Measurements from ENCODE around the gene ARIH2.

The ARIH2 gene

GRCh38 chr3:48929358-48930035 is 10.9 kb downstream of the ARIH2 start:
- DNase-seq (ENCODE audit: low read depth) = no peak

GRCh38 chr3:48930590-48930989 is 11.9 kb downstream of the ARIH2 start:
- no peak for DNase-seq (ENCODE audit: low read depth)

- no peak for DNase-seq (ENCODE audit: low read depth)
These were observed 13.4 kb downstream of the ARIH2 start for GRCh38 chr3:48931944-48932580.

- DNase-seq (ENCODE audit: low read depth) = no peak
These were observed 15.8 kb downstream of the ARIH2 start for GRCh38 chr3:48934333-48934991.

- no peak for DNase-seq (ENCODE audit: low read depth)
These were observed 16.9 kb downstream of the ARIH2 start for GRCh38 chr3:48935530-48935929.

- DNase-seq (ENCODE audit: low read depth) = no peak
These were observed 19.5 kb downstream of the ARIH2 start for GRCh38 chr3:48938156-48938555.

- no peak for DNase-seq (ENCODE audit: low read depth)
These were observed 20.0 kb downstream of the ARIH2 start for GRCh38 chr3:48938689-48939088.

- no peak for DNase-seq (ENCODE audit: low read depth)
These were observed 26.8 kb downstream of the ARIH2 start for GRCh38 chr3:48945432-48945831.

GRCh38 chr3:48945891-48946549 is 27.4 kb downstream of the ARIH2 start:
- no peak for DNase-seq (ENCODE audit: low read depth)

GRCh38 chr3:48949376-48949717 is 30.7 kb downstream of the ARIH2 start:
- no peak for DNase-seq (ENCODE audit: low read depth)

- no peak for DNase-seq (ENCODE audit: low read depth)
These were observed 31.4 kb downstream of the ARIH2 start for GRCh38 chr3:48950051-48950450.

GRCh38 chr3:48951764-48952163 is 33.1 kb downstream of the ARIH2 start:
- no peak for DNase-seq (ENCODE audit: low read depth)

GRCh38 chr3:48952510-48953118 is 34.0 kb downstream of the ARIH2 start:
- DNase-seq (ENCODE audit: low read depth) = peak; percentile 13

- no peak for DNase-seq (ENCODE audit: low read depth)
These were observed 38.5 kb downstream of the ARIH2 start for GRCh38 chr3:48957006-48957705.

- DNase-seq (ENCODE audit: low read depth) = no peak
These were observed 42.3 kb downstream of the ARIH2 start for GRCh38 chr3:48960841-48961413.

- no peak for DNase-seq (ENCODE audit: low read depth)
These were observed 43.7 kb downstream of the ARIH2 start for GRCh38 chr3:48962340-48962739.

- no peak for DNase-seq (ENCODE audit: low read depth)
These were observed 44.3 kb downstream of the ARIH2 start for GRCh38 chr3:48962939-48963338.

- no peak for DNase-seq (ENCODE audit: low read depth)
These were observed 44.9 kb downstream of the ARIH2 start for GRCh38 chr3:48963591-48963990.

GRCh38 chr3:48966367-48966766 is 47.7 kb downstream of the ARIH2 start:
- no peak for DNase-seq (ENCODE audit: low read depth)

- DNase-seq (ENCODE audit: low read depth) = no peak
These were observed 48.3 kb downstream of the ARIH2 start for GRCh38 chr3:48966876-48967361.

GRCh38 chr3:48970586-48970985 is 51.9 kb downstream of the ARIH2 start:
- no peak for DNase-seq (ENCODE audit: low read depth)

All from stimulated activated CD8-positive, alpha-beta memory T cell treated with anti-CD3 and anti-CD28 coated beads, Interleukin-15, amount 100 ng/mL, for 1 hour (primary cell).